Activated gamma-delta T cell (primary cell): ENCODE results near the gene PBX1.
"Not testable (repeated sequence)": the region's sequence is repeated elsewhere in the genome, so short reads cannot be mapped to it uniquely, and the experiment has no call there.

Experiments used
- DNase-seq: peaks from one replicate; lab custom pipeline; 2025; lab: John Stamatoyannopoulos, UW
- total RNA-seq, 2 donors: gene quantifications; one replicate each; lab custom pipeline; 2026; lab: John Stamatoyannopoulos, UW

PBX1 gene
- 2.5 to 7.9 reads per million in 2 donors for total RNA-seq

- no peak for DNase-seq
Observed at GRCh38 chr1:164558461-164559341, at the start of gene PBX1. Gene PBX1 (plus strand): TSS chr1:164559184.

DNA sequence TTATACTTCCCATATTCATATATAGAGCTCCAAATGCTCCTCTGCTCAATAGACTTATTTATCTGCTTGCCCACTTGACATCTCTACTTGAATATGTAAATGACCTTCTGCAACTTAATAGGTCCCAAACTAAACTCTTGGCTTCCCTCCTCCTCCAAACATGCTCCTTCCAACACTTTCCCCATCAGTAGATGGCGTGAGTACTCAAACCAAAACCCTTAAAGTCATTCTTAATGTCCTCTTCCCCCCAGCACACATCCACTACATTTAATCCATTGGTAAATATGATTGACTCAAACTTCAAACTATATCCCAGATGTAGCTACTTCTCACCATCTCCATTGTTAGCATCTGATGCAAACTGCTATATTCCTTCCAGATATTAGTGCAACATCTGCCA is 48.5 kb upstream of the PBX1 start:
- DNase-seq: no peak

DNA sequence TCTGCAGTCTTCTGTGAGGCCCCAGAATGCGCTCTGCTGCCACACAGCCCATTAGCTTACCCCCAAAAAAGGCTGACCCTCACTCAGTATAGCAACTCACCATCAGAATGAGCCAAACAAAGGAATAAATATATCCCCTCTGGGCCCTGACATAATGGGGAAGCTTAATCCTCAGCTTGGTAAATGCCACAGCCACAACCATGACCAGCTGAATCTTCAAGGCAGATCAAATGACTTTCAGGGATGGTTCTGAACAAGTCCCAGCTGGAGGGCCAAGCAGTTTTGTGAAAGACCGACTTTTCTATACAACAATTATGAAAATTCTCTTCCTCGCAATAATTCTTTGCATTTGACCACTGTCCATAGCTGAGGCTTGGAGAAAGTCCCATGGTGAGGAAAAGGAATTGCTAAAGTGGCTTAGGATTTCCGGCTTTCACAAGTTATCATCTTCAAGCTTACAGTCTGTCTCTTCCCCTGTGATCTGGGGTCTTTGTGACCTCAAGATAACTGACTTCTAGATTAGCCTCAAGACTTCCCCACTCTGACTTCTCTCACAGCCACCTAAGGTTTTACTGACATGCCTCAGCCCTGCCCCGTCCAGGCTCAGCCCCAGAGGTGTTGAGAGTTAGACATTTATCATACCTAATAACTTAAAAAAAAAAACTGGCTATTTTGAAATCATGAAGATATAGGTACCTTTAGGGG is 47.8 kb upstream of the PBX1 start:
- DNase-seq: no peak

DNA sequence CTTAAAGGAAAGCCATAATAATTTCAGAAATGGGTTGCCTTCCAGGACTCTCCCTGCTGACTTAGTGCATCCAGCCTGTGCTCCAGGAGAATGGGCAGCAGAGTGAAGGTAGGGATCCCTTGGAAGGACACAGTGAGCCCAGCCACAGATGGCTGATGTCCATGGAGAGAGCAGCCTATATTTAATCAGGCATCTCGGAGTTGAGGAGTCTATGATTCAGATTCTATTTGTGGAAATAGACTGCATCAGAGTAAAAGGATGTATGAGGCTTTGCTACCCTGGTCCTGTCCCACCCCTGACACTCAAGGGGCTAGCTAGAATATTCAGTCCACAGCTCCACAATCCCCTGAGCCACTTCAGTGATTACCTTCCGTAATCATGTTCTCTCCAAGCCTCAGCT is 43.8 kb upstream of the PBX1 start:
- DNase-seq: no peak

DNA sequence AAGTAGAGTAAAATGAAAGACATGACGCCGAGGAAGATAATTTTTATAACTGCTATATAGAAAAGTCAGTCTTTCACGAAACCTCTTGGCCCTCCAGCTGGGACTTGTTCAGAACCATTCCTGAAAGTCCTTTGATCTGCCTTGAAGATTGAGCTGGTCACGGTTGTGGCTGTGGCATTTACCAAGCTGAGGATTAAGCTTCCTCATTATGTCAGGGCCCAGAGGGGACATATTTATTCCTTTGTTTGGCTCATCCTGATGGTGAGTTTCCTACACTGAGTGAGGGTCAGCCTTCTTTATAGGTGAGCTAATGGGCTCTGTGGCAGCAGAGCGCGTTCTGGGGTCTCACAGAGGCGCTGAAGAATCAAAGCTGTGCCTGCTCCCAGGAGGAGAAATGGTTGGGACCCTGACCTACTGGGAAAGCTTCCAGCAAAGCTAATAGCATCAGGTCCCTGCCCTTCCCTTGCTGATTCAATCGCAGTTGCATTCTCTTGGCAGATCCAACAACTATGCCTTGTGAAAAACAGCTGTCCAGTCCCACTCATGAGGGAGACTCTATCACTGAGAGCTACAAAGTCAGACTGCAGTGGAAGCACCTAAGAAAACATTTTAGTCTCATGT is 43.2 kb upstream of the PBX1 start:
- DNase-seq: no peak

DNA sequence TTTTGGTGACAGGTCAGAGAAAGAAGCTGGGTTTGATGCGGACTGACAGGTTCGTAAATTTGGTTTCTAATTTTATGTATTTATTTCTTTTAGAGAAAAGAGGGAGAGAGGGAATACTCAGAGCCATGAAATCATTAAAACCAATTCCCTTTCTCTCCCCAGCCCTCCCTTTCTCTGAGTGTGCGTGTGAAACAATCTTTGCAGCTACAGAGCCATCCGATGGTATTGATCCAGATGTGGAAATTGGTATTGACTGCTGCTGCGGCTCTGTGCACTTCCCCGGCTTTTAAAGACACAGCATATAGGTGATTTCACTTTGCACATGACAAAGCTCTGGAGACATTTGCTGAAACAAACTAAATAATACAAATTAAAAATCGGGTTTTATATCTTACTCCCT is 42.4 kb upstream of the PBX1 start:
- no peak for DNase-seq

DNA sequence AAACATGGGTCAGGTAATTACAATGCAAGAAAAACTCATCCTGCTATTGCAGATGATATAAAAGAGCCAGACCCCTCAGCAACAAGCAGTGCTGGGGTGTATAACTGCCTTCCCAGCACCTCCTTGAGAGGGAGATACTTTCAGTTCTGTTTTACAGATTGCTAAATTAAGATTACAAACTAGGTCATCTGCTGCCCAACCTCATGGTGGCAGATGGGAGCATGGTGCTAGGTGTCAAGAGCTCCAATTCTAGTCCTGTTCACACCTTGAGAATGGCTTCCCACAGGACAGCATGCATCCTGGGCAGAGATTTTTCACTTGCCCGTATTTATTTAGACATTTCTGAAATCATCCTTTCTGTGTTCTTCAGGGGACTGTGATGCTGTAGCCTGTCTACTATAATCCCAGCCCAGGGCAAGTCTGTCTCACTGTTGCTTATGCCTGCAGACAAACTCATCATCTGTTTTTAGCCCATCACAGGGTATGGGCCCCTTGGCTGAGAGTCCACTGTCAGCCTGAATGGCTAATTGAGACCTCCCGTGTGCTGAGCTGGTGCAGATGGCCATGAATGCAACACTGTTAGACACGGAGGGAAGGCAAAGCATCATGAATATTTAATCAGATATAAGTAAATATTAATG is 40.2 kb upstream of the PBX1 start:
- DNase-seq: no peak

DNA sequence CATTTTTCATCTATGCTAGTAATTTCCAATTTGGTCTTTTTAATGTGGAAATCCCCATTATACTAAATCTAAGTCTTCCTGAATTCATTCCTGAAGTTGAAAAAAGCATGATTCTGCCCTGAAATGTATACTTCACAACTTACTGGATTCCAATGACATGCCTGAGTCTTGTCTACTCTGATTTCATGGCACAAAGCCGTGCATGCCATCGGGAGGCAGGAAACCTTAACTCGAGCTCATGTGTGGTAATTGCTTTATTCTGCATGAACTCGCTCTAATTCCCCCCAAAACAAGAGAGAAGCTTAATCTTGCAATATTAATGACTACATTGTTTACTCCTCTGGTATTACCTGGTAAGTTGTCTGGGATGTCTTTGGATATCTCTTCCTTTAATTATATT is 39.6 kb upstream of the PBX1 start:
- DNase-seq: no peak

GRCh38 chr1:164524810-164525209 is 34.2 kb upstream of the PBX1 start:
- no peak for DNase-seq

DNA sequence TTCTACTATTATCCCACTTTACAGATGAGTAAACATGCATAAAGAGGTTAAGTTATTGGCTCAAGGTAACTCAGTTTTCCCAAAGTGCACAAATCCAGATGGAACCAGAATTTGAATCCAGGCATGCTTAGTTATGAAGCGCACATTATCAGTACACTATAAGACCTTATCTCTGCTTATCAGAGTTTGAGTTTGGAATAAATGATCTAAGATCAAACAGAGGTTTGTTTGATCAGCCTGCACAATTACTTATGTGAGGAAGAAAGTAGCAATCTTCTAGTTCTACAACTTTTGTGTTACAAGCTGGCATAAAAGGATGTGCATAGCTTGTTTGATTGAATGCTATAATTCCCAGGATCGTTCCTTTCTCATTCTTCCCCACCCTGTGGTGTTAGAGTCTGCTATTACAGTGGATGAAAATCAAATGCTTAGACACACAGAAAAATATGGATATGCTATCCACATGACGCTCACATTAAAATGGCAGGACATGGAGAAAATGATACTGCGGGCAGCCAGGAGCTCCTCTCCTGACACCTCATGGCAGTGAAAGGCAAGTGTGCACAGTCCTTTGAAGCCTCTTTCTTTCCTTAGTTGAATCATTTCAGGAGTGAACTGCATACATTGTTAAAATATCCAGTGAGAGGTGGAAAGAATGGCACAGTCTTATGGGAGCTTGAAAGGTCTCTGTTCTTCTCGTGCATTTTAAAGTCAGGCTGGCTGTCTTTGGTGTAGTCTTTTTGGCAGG is 23.9 kb upstream of the PBX1 start:
- no peak for DNase-seq

GRCh38 chr1:164552463-164552988 is 6.5 kb upstream of the PBX1 start:
- not testable (repeated sequence) for DNase-seq

DNA sequence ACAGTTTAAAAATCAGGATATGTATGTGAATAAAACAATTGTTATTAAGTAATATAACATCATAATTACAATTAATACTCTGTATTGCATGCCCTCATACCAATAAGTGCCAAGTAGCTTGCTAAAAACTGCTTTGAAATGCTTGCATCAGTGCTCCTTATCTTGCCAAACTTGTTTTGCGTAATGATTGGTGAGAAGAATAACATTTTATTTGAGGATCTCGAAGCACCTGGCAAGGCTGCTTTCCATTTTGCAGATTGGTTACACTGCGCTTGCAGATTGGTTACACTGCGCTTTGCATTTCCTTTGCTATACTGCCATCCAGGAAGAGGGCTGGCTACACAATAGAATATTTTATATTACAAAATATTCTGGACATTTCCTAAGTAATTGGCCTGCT is 1.7 kb upstream of the PBX1 start:
- no peak for DNase-seq

GRCh38 chr1:164559342-164560051 is 513 bp downstream of the PBX1 start:
- DNase-seq: no peak

DNA sequence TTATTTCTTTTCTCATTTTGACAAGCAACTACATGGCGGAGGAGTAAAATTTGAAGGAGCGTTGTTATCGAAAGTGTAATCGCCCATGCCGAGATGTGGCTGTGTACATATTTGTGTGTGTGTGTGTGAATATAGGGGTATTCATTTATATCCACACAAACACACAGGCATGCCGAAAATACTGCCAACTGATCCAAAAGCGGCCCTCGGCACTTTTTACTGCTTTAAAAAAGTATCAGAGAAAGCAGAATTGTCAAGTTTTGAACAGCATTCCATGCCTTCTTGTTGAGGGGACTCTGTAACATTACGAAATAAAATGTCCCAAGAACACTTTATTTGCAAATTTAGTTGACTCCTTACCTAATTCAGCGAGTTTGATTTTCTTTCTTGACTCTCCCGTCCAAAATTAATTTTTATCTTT is 1.1 kb downstream of the PBX1 start:
- no peak for DNase-seq

- no peak for DNase-seq
Observed at GRCh38 chr1:164560556-164560955, 1.6 kb downstream of the PBX1 start.

GRCh38 chr1:164561007-164561406 is 2.0 kb downstream of the PBX1 start:
- no peak for DNase-seq

GRCh38 chr1:164561472-164561871 is 2.5 kb downstream of the PBX1 start:
- no peak for DNase-seq

GRCh38 chr1:164562061-164562460 is 3.1 kb downstream of the PBX1 start:
- DNase-seq: no peak

- no peak for DNase-seq
Observed at GRCh38 chr1:164562511-164562910, 3.5 kb downstream of the PBX1 start.

DNA sequence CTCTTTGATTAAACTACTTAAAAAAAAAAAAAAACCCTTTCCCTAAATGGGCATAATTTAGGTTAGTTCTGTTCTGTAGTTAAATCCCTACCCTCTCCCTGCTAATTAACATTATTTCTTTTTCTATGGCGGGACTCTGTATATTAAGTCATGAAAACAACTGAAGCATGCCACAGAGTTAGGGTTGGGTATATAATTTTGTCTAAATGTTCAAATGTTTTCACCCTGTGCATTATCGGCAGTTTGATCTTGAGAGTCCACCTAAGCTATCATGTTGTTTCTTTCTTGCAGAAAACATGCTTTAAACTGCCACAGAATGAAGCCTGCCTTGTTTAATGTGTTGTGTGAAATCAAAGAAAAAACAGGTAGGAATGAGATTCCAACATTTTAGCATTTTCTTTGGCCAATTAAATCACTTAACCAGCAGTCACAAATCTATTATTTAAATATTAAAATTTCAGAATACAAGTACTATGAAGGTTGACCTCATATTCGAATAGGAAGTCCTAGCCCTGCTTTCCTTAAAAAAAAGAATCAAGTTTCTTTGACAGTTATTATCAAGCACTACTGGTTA is 4.0 kb downstream of the PBX1 start:
- no peak for DNase-seq
